Keratinocyte (primary cell): ENCODE measurements around the gene TCERG1L.

Source experiments
- CTCF ChIP-seq, 3 experiments: IDR thresholded peaks in 1 of 3; conservative IDR thresholded peaks in 1 of 3; optimal IDR thresholded peaks in 1 of 3; 2 replicates in 2 of 3; 3 replicates in 1 of 3; pipeline versions ENCODE3 to v1.5.1; 2011; ENCODE audit warnings: low read length in 3 of 3, mild to moderate bottlenecking in 3 of 3, moderate library complexity in 2 of 3, control low read depth in 1 of 3, inconsistent platforms in 1 of 3; ENCODE audit not compliant: insufficient read depth in 2 of 3; ENCODE audit errors: extremely low read depth in 1 of 3
- EZH2 ChIP-seq: IDR thresholded peaks from one replicate; pipeline ENCODE4 v1.6.1; 2012; ENCODE audit warnings: inconsistent platforms, mild to moderate bottlenecking, low read length, moderate library complexity

DNA sequence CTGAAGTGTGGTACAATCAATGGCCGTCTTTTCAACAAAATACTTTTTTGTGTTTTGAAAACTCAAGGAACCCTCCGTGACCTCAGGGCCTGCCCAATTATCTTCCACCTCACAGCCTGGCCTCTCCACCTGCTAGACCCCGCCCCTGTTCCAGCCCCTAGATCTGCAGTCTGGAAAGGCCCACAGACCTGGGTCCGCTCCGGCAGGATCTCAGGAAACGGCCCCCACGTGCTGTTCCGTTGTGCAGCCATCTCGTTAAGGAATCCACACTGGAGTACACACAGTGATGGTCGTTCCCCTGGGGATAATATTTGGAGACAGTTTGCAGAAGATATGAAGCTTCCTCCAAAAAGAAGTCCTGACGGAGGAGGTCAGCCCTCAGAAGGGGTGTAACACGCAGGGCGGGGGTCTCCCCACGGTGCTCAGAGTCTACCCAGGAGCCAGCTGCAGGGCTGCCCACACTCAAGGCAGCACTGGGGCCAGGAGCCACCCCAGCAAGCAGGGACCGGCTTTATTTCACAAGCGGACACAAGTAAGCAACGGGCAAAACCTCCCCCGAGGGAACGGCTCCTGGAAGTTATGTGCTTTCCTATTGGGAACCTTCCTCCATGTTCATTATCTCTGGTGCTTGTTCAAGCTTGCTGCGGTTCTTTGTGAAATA is 73.4 kb downstream of the TCERG1L start:
- TF ChIP-seq CTCF (optimal IDR thresholded peaks at IDR 0.05 in 1 of 3, IDR thresholded peaks at IDR 0.05 in 1 of 3, conservative IDR thresholded peaks at IDR 0.05 in 1 of 3; ENCODE audit: extremely low read depth in 1 of 3, insufficient read depth in 2 of 3, low read length in 3 of 3): no peak
- TF ChIP-seq EZH2: no peak
